Dorsolateral prefrontal cortex (tissue), 118 donors: ENCODE results near the gene OPN1MW2. TPM values are rescaled to one million over a fixed set of nuclear protein-coding genes. Genes with fewer than 3 reads are reported as not detected.

Source experiments
- total RNA-seq, 120 experiments: library from RNA; stranded (reverse); gene quantifications; one replicate each; pipeline versions ENCODE4 v1.2.3 to v1.2.4, GENCODE V29; 2022

Gene OPN1MW2
- total RNA-seq, 120 experiments from 2014 or later: not detected

Other genes starting within 250 kb of the OPN1MW2 start
- 10 to 100 TPM; 41.2 to 97.5 (median 57.4) TPM for gene HCFC1, start 247.9 kb upstream of the OPN1MW2 start, total RNA-seq
- gene TMEM187, start 247.0 kb upstream of the OPN1MW2 start, total RNA-seq: 10 to 100 TPM in 29 of 120 experiments, 1 to 10 TPM in 91; 2.7 to 17.2 (median 8.0) TPM
- 100 to 1,000 TPM in 2 of 120 experiments, 10 to 100 TPM in 118; 27.2 to 130 (median 49.0) TPM for gene IRAK1, start 199.9 kb upstream of the OPN1MW2 start, total RNA-seq
- gene MECP2, start 122.0 kb upstream of the OPN1MW2 start, total RNA-seq: 100 to 1,000 TPM in 13 of 120 experiments, 10 to 100 TPM in 107; 75.9 to 123 (median 90.3) TPM
- not detected for gene OPN1LW, start 75.5 kb upstream of the OPN1MW2 start, total RNA-seq
- gene OPN1MW, start 37.2 kb upstream of the OPN1MW2 start, total RNA-seq: not detected
- not detected for gene OPN1MW3, start 37.8 kb downstream of the OPN1MW2 start, total RNA-seq
- gene TEX28, start 75.4 kb downstream of the OPN1MW2 start, total RNA-seq: not detected
- 1 to 10 TPM in 19 of 120 experiments, under 1 TPM in 34, not detected in 67; 0.17 to 5.9 (median 0.76) TPM for gene TKTL1, start 76.0 kb downstream of the OPN1MW2 start, total RNA-seq
- gene FLNA, start 154.9 kb downstream of the OPN1MW2 start, total RNA-seq: 100 to 1,000 TPM in 68 of 120 experiments, 10 to 100 TPM in 52; 48.9 to 557 (median 107) TPM
- gene EMD, start 159.5 kb downstream of the OPN1MW2 start, total RNA-seq: 10 to 100 TPM; 21.9 to 72.7 (median 41.5) TPM
- gene RPL10, start 178.6 kb downstream of the OPN1MW2 start, total RNA-seq: 1,000 to 10,000 TPM in 1 of 120 experiments, 100 to 1,000 TPM in 119; 412 to 1,036 (median 652) TPM
- gene DNASE1L1, start 189.5 kb downstream of the OPN1MW2 start, total RNA-seq: 10 to 100 TPM in 118 of 120 experiments, 1 to 10 TPM in 2; 8.0 to 29.0 (median 17.4) TPM
- 100 to 1,000 TPM in 4 of 120 experiments, 10 to 100 TPM in 116; 35.6 to 127 (median 62.3) TPM for gene TAFAZZIN, start 191.8 kb downstream of the OPN1MW2 start, total RNA-seq
- gene ATP6AP1, start 208.9 kb downstream of the OPN1MW2 start, total RNA-seq: 100 to 1,000 TPM in 117 of 120 experiments, 10 to 100 TPM in 3; 73.9 to 221 (median 169) TPM
- 100 to 1,000 TPM; 314 to 772 (median 582) TPM for gene GDI1, start 217.4 kb downstream of the OPN1MW2 start, total RNA-seq
- 100 to 1,000 TPM in 1 of 120 experiments, 10 to 100 TPM in 119; 42.6 to 104 (median 62.4) TPM for gene FAM50A, start 224.4 kb downstream of the OPN1MW2 start, total RNA-seq
- gene PLXNA3, start 238.5 kb downstream of the OPN1MW2 start, total RNA-seq: 10 to 100 TPM; 23.8 to 78.3 (median 46.0) TPM